ENCODE results near the gene MEF2C.
"Not testable (repeated sequence)": the region's sequence is repeated elsewhere in the genome, so short reads cannot be mapped to it uniquely, and the experiment has no call there.

The MEF2C gene

DNA sequence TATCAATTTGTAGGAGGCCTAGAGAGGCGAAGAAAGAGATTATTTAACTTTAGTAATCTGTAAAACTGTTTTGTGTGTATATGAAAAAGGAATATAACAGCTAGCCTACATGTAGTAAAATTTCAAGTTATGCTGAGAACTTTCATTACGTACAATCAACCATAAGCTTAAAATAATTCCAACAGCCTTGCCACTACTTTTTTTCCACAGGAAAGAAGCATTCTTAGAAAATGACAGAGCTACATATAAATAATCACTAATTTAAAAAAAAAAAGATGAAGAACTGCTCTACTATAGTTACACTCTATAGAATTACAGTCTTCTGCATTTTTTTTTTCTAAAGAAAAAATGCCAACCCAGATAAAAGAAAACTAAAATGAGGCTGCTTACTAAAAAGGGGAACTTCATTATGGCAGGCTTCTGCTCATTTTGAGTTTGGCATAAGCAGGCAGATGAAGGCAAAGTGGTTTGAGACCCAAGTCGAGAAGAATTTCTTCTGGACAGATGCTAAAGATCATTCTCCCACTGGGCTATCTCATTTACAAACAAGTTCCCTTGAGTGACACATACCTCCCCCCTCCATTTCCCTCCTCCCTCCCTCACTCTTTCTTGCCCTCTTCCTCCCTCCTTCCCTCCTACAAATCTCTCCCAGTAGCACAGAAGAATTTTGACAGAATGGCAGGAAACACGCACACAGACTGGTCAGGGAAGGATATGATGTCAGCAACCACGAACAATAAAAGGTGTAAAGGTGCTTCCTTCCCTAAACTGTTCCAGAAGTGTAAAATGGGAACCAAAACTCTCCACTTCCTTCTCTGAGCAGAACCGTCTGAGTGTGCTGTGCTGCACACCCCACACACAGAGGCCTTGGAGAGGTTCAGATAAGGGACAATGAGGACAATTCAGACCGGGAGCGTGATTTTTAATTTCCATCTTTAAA, 56.1 kb downstream of the MEF2C start:
- DNase-seq = no peak

DNA sequence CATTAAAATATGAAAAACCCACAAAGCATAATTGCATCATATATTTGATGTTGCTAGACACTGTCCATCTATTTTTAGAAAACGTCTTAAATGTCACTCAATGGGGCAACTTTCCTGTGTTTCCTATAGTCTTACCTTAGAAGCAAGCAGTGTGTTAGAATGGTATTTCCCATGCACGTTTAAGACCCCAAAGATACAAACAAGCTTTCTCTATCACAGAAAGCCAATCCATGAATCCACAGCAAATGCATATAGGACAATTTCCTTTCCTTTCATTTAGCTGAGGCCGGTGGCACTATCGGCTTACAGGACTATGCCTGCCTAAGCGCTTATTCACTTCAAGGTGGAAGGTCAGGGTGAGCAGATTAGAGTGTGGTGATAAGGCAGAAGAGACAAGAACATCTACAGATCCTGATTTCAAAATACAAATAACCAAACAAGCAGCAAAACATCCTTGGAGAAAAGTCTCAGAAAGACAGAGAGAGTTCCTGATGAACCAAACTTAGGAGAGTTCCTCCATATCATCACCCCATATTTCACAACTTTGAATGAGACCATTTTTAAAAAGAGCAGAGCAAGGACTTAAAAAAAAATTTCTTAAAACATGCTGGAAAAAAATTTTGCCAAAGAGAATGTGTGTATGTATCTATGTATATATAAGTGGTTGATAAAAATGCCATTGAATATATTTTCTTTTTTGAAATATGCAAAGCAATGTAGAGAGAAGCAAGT, 57.2 kb downstream of the MEF2C start:
- no peak for DNase-seq

DNA sequence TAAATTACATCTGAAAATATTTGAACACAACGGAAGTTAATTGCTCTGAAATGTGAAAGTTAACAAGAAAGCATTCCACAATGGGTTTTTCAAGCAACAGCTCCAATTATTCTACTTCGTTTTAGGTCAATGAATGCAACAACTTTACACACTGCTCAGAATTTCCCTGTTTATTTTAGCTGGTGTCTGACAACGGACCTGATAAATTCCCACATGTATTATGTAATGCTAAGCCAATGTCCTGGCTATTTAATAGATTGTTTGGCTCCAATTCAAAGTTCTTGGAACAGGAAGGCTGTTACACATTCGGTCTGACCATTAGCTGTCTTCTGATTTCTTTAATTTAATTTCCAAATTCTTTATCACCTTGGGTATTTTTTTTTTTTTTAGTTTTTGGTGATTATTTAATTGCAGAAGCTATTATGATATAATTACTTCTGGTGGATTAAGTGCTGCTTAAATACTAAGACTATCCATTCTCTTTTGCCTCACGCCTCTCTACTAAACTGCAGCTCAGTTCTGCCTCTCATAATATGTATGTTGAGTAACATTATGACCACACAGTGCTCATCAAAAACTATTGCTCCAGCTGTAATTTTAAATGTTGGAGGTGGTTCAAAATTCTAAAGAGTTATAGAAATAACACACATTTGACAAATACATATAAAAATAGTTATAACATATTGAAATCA, 57.9 kb downstream of the MEF2C start:
- DNase-seq = no peak

DNA sequence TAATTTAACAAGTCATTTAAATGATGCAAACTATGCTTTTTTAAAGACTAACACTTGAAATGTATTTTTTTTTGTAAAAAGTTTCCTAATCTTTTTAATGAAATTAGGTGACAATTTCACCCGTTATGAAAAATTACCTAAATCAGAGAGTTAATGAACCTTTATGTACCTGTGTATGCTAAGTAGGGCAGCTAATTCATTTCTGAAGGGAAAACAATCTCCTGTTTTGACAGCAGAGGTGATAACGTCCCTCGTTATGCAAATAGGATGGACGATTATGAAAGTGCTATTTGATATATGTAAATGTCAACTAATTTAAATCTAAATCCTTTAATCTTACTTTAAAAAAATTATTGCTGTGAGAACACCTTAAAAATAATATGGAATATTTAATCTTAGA, 58.8 kb downstream of the MEF2C start:
- DNase-seq = no peak

DNA sequence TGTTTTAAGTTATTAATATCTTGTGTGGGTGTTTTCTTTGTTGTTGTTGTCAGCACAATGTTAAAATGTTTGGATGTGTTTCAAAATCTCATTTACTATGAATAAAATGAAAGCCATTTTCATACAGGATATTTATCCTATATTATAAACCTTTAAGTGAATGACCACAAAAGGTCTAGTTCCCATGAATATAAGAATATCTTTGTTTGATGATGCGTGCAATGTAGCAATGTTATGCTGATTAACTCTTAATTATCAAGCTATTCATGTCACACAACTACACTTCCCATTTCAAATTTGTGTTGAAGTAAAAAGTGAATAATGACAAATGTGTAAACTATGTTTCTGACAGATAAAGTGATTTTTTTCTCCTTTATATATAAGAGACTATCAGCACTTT, 59.8 kb downstream of the MEF2C start:
- no peak for DNase-seq

DNA sequence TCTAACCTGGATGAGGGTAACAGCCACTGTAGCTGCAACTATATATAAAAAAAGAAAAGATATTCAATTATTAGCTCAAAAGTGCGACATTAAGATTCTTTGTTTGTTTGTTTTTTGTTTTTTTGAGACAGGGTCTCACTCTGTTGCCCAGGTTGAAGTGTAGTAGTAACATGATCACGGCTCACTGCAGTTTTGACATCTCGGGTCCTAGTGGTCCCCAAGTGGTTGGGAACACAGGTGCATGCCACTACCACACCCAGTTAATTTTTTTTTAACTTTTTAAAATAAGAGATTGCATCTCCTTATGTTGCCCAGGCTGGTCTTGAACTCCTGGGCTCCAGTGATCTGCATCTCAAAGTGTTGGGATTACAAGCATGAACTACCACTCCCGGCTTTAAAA, 61.8 kb downstream of the MEF2C start:
- DNase-seq = no peak

DNA sequence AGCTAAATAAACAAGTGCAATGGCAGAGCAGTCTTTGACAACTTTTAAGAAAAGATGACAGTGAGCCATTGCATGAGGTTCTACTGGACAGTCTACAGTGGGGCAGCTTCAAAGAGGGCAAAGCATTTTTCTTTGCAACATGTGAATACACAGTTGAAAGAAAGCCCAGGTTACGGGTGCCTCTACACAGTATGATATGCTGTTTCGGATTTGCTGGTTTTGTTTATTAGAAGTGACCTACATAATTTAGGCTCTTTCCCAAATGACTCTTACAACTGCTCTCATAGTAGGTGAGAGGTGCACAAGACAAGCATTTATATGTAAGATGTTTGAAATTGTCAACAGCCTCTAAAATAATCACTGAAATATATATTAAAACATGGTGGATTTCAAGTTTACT, 62.4 kb downstream of the MEF2C start:
- DNase-seq = no peak

DNA sequence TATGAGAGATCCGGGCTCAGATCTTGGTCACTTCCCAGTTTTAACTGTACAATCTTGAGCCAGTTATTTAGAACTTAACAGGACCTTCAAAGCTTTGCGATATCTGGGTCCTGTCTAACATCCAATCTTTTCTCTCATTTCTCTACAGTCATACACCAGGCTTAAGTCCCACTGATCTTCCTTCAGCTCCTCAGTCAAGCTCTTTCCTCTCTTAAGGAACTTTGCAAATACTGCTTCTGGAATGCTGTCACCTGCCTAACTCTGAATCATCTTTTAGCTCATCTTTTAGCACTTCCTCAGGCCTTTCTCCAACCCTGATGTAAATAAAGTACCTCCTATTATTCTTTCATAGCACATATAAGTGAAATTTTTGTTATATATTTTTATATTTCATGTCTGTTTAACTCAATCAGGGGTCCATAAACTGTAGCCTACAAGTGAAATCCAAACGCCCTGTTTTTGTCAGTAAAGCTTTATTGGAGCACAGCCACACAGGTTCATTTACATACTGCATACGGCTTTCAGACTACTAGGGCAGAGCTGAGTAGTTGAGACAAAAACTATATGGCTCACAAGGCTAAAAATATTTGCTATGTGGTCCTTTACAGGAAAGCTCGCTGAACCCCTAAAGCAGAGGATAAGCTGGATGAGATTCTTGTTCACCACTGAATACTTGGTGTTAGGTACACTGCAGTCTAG, 63.5 kb downstream of the MEF2C start:
- no peak for DNase-seq

DNA sequence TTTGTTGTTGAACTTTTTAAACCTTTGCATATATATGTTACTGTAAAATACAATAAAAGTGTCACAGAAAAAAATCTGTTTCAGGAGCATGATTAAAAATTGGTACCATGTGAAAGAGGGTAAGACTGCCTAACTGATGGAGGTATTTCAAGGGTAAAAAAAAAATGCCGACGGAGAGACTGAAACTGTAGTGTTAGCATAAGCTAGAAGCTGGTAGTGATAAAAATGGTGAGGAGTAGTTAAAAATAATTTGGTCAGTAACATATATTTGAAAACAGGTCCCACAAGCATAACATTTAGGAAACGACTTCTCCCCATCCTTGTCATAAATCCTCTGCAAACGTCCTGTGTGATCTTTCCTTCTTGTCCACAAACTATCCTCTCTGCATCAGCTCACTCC, 64.7 kb downstream of the MEF2C start:
- no peak for DNase-seq

DNA sequence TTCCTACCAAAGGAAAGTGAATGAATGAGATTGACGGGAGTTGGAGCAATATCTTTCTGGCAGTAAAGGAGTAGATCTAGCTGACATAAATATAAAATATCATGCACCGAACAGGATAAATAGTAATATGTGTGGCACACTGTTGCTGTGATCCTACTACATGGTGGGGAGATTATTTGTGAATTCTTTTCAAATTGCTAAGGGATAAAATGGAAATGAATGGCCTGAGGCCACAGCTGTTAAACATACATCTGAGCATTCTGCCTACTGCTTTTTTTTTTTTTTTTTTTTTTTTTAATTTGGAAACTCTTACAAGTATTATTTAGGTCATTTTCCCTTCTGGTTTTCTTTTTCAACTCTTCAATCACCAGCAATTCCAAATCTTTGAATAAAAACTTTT, 66.8 kb downstream of the MEF2C start:
- no peak for DNase-seq

DNA sequence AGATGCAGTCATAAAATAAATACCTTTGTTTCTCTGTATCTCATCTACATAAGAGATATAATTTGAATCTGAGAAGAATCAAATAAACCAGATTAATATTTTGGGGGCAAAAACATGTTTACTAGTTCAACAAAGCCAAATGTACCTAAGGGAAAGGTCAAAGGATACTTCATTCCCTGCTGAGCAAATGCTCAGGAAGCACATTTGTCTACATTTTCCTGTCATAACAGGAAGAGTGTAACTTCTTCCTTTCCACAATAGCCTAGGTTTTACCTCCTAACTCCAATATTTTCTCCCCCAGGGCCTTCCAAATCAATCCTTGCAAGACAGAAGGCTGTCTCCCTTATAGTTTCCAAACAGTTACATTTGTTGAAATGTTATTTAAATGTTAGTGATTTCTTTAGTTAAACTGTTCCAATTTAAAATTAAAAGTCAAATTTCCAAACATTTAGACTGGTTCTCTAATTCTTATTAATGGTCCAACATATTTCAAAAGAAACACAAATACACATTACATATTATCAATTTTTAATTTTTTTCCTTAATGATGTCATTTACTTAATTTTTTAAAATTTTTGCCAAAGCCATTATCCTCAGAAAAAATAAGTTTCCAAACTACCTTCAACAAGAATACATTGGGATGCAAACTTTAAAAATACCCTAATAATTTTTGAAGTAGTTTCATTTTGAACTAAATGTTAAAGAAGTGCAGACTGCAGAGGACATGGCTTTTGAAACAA, 67.8 kb downstream of the MEF2C start:
- no peak for DNase-seq

DNA sequence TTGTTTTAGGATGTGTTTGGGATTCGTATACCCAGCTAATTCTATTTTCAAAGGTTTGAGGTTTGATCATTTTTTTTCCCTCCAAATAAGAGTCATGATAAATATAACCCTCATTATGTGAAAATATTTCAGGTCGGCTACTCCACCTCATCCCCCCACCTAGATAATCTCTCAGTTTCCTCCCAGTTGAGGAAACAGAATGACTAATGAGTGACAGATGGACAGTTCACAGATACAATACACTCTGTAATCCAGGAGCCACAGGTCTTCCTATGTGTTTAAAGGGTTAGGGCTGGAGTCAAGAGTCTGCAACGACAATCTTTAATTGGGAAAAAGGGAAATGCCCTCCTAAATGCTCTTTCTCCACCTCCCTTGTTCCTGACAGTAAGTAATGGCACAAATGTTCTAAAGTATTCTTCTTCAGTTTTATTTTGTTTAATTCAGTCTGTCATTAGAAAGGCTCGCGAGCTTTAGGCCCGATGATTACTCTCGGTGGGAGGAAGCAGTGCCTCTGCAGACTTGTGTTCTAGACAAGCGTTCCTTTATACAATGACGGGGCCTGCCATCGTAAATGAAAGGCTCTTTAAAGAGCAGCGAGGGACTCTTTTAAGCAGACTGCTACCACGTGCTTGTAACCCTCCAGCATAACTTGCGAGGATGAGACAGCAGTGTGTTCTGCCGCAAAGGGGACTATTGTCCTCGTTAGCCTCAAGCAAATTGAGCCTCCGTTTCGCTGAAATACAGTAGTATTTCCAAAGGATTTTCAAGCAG, 69.0 kb downstream of the MEF2C start:
- no peak for DNase-seq

DNA sequence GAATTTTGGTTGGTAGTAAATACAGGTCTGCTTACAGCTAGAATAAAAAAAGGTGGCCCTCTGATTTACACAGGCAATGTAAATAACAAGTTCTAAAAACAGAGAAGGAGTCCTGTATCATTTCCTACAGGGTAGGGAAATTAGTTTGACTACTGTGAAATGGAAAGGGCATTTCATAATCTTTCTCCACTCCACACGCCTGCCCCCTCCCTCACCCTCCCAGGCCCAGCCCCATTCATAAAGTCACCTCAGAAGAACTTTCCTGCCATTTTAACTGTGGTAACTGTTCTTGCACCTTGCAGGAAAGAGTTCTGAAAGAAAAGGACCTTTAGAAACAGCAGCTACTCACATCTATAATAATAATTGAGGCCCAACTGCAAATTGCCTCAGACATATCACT, 69.7 kb downstream of the MEF2C start:
- no peak for DNase-seq

DNA sequence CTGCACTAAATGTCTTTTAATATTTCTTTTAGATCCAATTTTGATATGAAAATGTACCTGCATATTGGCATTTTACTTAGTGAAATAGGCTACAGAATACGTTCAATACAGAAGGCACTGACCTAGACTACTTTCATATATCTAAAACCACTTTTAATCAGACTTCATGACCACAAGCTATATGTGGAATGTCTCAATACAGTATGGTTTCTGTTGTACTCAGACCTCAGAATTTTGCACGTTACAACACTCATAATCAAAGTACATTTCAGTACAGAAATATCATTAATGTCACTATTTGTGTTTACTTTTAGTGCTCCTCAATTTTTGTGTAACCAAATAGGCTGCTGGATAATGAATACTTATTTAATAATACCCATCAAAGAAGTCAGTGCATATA, 74.8 kb downstream of the MEF2C start:
- DNase-seq = no peak

DNA sequence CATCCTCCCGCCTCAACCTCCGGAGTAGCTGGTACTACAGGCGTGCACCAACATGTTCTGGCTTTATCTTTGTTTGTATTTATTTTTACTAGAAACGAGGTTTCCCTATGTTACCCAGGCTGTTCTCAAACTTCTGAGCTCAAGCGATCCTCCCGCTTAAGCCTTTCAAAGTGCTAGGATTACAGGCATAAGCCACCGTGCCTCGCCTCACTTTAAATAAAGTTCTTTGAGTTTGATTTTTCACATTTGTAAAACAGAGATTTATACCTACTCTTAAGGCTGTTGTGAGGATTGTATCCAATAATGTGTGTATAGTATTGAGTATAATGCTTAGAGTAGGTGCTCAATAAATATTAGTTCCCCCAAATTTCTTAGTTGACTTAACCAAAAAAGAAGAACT, 75.7 kb downstream of the MEF2C start:
- DNase-seq = no peak

DNA sequence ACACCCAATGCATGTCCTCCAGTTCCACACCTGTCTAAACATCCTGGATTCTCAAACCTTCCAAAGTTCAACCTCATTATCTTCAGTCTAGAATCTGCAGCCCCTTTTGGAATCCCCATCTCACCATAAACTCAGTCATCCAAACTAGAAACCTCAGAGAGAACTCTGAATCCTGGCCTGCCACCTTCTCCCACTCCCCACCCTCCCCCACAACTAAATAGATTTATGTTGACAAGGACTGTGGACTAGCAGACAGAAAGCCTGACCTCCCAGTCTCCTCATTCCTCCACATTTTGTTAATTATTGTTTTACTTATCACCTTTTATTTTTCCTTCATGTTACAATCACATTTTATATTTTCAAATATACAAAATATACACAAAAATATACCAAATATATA, 76.6 kb downstream of the MEF2C start:
- no peak for DNase-seq

DNA sequence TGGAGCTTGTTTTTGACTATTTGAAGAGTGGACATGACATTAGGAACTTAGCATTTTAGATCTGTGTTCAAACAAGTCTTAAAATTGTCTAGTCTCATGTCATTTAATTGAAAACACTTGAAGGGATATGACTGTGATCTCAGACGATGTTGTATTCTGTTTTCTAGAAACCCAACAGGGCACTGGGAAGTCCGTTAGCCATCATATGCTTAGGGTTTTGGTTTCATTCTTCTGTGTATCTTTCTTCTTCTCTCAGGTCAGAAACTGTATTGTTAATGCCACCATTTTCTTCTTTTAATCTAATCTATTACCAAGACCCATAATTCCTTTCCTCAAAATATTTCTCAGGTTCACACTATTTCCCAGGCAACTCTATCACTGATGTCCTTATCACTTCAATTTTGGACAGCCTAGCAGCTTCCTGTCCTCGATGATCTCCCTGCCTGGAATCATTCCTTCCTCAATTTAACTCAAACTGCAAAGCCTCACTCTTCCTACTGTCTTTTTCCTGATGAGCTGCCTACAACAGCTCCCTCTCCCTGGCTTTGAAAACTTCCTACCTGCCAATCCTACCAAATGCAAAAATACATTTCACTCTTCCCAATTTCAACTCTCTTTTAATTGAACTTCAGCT, 77.7 kb downstream of the MEF2C start:
- no peak for DNase-seq

DNA sequence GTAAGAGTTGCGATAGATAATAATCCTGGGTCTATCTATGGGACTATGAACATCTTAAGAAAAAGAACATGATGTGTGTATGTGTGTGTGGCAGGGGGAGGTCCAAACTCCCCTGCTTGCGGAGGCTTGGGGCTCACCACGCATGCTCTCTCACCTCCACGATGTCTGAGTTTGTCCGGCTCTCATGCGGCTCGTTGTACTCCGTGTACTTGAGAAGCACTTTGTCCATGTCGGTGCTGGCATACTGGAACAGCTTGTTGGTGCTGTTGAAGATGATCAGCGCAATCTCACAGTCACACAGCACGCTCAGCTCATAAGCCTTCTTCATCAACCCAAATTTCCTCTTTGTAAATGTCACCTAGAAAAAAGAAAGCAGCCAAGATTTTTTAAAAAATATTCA, 78.5 kb downstream of the MEF2C start:
- no peak for DNase-seq

DNA sequence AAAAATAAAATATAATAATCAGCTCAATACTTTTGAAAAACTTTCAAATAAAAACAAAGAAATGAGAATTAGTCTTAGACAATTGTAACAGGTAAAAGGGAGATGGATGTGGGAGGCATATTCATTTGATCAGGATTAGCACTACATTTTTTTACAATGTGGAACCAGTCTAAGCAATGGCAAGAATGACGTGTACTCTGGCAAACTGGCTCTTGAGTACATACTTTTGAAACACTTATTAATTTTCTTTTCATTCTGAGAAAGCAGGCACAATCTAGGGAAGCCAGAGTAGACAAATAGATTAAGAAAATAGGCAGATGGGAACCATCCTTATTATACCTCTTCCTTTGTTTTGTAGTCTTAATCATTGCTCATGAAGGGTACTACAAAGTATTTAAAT, 79.7 kb downstream of the MEF2C start:
- DNase-seq = no peak

DNA sequence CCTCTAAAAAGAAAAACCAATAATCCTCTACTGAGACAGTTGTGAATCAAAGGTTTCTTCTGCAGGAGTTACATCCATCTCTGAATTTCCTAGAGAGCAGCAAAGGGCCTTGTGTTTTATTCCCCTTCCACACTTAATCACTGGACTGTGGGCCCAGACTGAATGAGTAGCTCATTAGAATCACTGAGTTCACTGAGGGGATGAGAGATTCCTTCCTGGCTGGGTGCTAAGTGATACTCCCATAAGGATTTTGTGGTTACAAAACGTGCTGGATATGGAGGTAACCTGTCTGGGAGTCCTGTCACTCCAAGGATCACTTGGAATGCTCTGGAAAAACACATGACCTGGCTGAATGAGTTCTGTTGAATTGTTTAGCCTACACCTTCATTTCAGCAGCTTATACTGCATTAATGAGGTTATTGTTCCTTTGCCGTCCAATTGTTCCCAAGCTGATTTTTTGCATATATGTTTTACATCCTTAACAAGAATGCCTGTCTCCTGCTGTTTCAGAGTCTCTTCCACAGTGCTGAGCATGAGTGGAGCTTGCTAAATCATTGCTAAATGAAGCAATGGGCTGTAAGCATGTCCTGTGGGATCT, 82.9 kb downstream of the MEF2C start:
- DNase-seq = no peak

DNA sequence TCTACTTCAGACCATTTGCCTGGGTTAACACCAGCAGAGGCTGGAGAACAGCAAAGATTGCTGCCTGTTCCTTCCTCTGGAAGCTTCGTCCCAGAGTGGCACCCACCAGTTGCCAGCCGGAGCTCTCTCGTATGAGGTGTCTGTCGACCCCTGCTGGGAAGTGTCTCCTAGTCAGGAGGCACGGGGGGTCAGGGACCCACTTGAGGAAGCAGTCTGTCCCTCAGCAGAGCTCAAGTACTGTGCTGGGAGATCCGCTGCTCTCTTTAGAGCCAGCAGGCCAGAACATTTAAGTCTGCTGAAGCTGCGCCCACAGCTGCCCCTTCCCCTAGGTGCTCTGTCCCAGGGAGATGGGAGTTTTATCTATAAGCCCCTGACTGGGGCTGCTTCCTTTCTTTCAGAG, 84.1 kb downstream of the MEF2C start:
- not testable (repeated sequence) for DNase-seq

Measured in stimulated activated CD4-positive, alpha-beta T cell treated with anti-CD3 and anti-CD28 coated beads, Interleukin-4, amount 100 ng/mL, for 1 hour (primary cell).